K562 (cell line): ENCODE results near the gene PUSL1. TPM values are rescaled to one million over a fixed set of nuclear protein-coding genes. Genes with fewer than 3 reads are reported as not detected.

ENCODE experiments used
- CC2D1A ChIP-seq: fragments of 450-650 bp; IDR thresholded peaks from 2 replicates; pipeline ENCODE4 v1.6.1; 2017; ENCODE audit warnings: mild to moderate bottlenecking
- CCNT2 ChIP-seq: IDR thresholded peaks from 2 replicates; pipeline ENCODE4 v1.6.1; 2011; ENCODE audit warnings: borderline replicate concordance, low read depth, mild to moderate bottlenecking, moderate library complexity, mixed read lengths, low read length; ENCODE audit not compliant: insufficient read length; ENCODE audit errors: extremely low read depth
- E2F1 ChIP-seq: sonication (generic); formaldehyde crosslinking; IDR thresholded peaks from 2 replicates; pipeline ENCODE4 v1.8.1; 2023; ENCODE audit warnings: mild to moderate bottlenecking, missing genetic modification reagents, moderate library complexity
- HNRNPLL ChIP-seq: fragments of 200-400 bp; formaldehyde crosslinking; IDR thresholded peaks from 2 replicates; pipeline ENCODE4 v1.6.1; 2017; ENCODE audit warnings: low read length, low read depth, mild to moderate bottlenecking; ENCODE audit not compliant: poor library complexity, severe bottlenecking
- LEF1 ChIP-seq: fragments of 450-650 bp; IDR thresholded peaks from 2 replicates; pipeline ENCODE4 v1.6.1; 2016; ENCODE audit warnings: mild to moderate bottlenecking
- MAX ChIP-seq: sonication (generic); formaldehyde crosslinking; IDR thresholded peaks from 2 replicates; pipeline ENCODE4 v1.9.0; 2022; ENCODE audit warnings: mild to moderate bottlenecking, missing genetic modification reagents
- MYNN ChIP-seq, 2 experiments: sonication (generic); formaldehyde crosslinking in 1 of 2; IDR thresholded peaks; 2 replicates each; pipeline versions ENCODE4 v1.5.0 to v1.6.1; 2016 to 2020; ENCODE audit warnings: antibody characterized with exemption in 1 of 2, missing genetic modification reagents in 1 of 2
- PRMT5 ChIP-seq: sonication (generic); formaldehyde crosslinking; IDR thresholded peaks from 2 replicates; pipeline ENCODE4 v1.5.0; 2020; ENCODE audit warnings: missing genetic modification reagents
- RBM34 ChIP-seq: fragments of 200-400 bp; formaldehyde crosslinking; IDR thresholded peaks from 2 replicates; pipeline ENCODE4 v1.6.1; 2018; ENCODE audit warnings: low read length, borderline replicate concordance; ENCODE audit not compliant: insufficient read depth
- SAFB2 ChIP-seq: fragments of 200-400 bp; formaldehyde crosslinking; IDR thresholded peaks from 2 replicates; pipeline ENCODE4 v1.6.1; 2018; ENCODE audit warnings: borderline replicate concordance, low read length, low read depth, moderate library complexity; ENCODE audit not compliant: severe bottlenecking
- SPI1 ChIP-seq: IDR thresholded peaks from 2 replicates; pipeline ENCODE4 v1.6.1; 2011; ENCODE audit warnings: low read depth, low read length, control low read depth, borderline replicate concordance
- SRSF3 ChIP-seq: fragments of 200-400 bp; formaldehyde crosslinking; IDR thresholded peaks from 2 replicates; pipeline ENCODE4 v1.6.1; 2016; ENCODE audit warnings: mild to moderate bottlenecking, low read length, moderate library complexity; ENCODE audit not compliant: insufficient read depth
- ZNF146 ChIP-seq: IDR thresholded peaks from one replicate; pipeline ENCODE4 v1.6.1; 2018; ENCODE audit warnings: missing compliant biosample characterization; ENCODE audit not compliant: unreplicated experiment
- ZNF224 ChIP-seq: sonication (generic); formaldehyde crosslinking; IDR thresholded peaks from 2 replicates; pipeline ENCODE4 v1.8.0; 2022; ENCODE audit warnings: mild to moderate bottlenecking, missing genetic modification reagents
- polyA plus RNA-seq, 8 experiments: library from polyadenylated mRNA; depleted of rRNA in 4 of 8; stranded (reverse) in 5 of 8; unstranded in 3 of 8; fragments of >200 nt; fragmentation: Nextera tagmentation in 2 of 8; fragmentation: Illumina TruSeq in 1 of 8; extraction: Ambion mirVana in 2 of 8; extraction: Trizol in 1 of 8; gene quantifications; 2 replicates each; pipeline versions ENCODE4 v1.2.1 to v1.2.3, GENCODE V29; 2011 to 2014; ENCODE audit warnings: inconsistent platforms in 1 of 8, missing spikeins in 1 of 8
- total RNA-seq, 7 experiments: library from RNA; depleted of rRNA in 6 of 7; stranded (reverse); fragments of >200 nt in 6 of 7; fragmentation: Illumina TruSeq in 2 of 7; extraction: Trizol in 2 of 7; gene quantifications; 2 replicates each; pipeline versions ENCODE4 v1.2.1 to v1.2.3, GENCODE V29; 2011 to 2021; ENCODE audit warnings: low replicate concordance in 1 of 7

The PUSL1 gene
- total and polyA plus RNA-seq, 9 of the 15 experiments (the other 6 are each of a cell fraction or from before 2014, with no cell fraction given) = 0.62 to 86.9 (median 13.6) TPM

- TF ChIP-seq SAFB2 (no peak), MAX (CRISPR knock-in tag) (peak; percentile 20; the same call in 1 of the 2 replicates), MYNN (IDR thresholded peaks at IDR 0.05) (no peak), MYNN (CRISPR knock-in tag; IDR thresholded peaks at IDR 0.05) (no peak), HNRNPLL (peak; percentile 12), SRSF3 (no peak), SPI1 (no peak), ZNF224 (no peak), E2F1 (CRISPR knock-in tag) (no peak), ZNF146 (CRISPR knock-in tag) (no peak), LEF1 (no peak), CC2D1A (no peak), PRMT5 (CRISPR knock-in tag) (no peak), RBM34 (no peak), CCNT2 (no peak)
Measured at GRCh38 chr1:1272341-1273208, 35.8 kb upstream of the PUSL1 start (continued).
